CD4-positive, alpha-beta T cell (primary cell): Measurements from ENCODE around the gene ACE2. TPM values are rescaled to one million over a fixed set of nuclear protein-coding genes. Genes with fewer than 3 reads are reported as not detected.

ENCODE experiments used
- ATAC-seq: fragments of 200-7000 bp; cut with Tn5 transposase; one replicate; pipeline ENCODE4 v1.10.0; 2022; ENCODE audit warnings: mild to moderate bottlenecking; ENCODE audit not compliant: poor library complexity
- CTCF ChIA-PET: fragments of 350-600 bp; sonication (Branson Sonifier 250); formaldehyde crosslinking; loops from one replicate; lab custom pipeline; 2021; ENCODE audit warnings: antibody characterized with exemption, inconsistent platforms; lab: Charles Lee
- POLR2A ChIA-PET: fragments of 350-600 bp; sonication (Branson Sonifier 250); formaldehyde crosslinking; loops from one replicate; lab custom pipeline; 2021; ENCODE audit warnings: antibody characterized with exemption, inconsistent platforms; lab: Charles Lee
- DNase-seq, 14 experiments: peaks; one replicate each; pipeline ENCODE4 v3.0.0-alpha.2; 2013 to 2020; ENCODE audit warnings: mixed read lengths in 2 of 14
- H3K27ac ChIP-seq, 2 donors: one replicate each; pipeline versions ENCODE4 v1.5.1 to v1.7.0; 2013; ENCODE audit warnings: low read length in 2 of 2, low read depth in 1 of 2, mild to moderate bottlenecking in 1 of 2
- H3K27me3 ChIP-seq, 2 experiments: 1 replicate in 1 of 2; 2 replicates in 1 of 2; pipeline versions ENCODE4 v1.6.1 to v1.7.0; 2013; ENCODE audit warnings: low read length in 2 of 2, control low read depth in 1 of 2, mild to moderate bottlenecking in 1 of 2, moderate library complexity in 1 of 2; ENCODE audit not compliant: insufficient read depth in 2 of 2, control insufficient read depth in 1 of 2
- H3K36me3 ChIP-seq: one replicate; pipeline ENCODE4 v1.6.1; 2013; ENCODE audit warnings: low read length, control low read depth; ENCODE audit not compliant: insufficient read depth
- H3K4me1 ChIP-seq: one replicate; pipeline ENCODE4 v1.6.1; 2013; ENCODE audit warnings: low read length, control low read depth; ENCODE audit not compliant: insufficient read depth
- H3K4me3 ChIP-seq: one replicate; pipeline ENCODE4 v1.5.1; 2013; ENCODE audit warnings: mild to moderate bottlenecking, low read length, moderate library complexity
- H3K9me3 ChIP-seq, 2 experiments: 1 replicate in 1 of 2; 2 replicates in 1 of 2; pipeline versions ENCODE4 v1.6.1 to v1.7.0; 2013; ENCODE audit warnings: low read length in 2 of 2, mild to moderate bottlenecking in 2 of 2, control low read depth in 1 of 2, moderate library complexity in 1 of 2; ENCODE audit not compliant: control insufficient read depth in 1 of 2, insufficient read depth in 1 of 2
- H3K27ac Mint-ChIP-seq: one replicate; pipeline ENCODE4 v1.8.0; 2020; ENCODE audit warnings: mixed read lengths
- H3K27me3 Mint-ChIP-seq: one replicate; pipeline ENCODE4 v1.8.0; 2021; ENCODE audit warnings: mixed read lengths
- H3K36me3 Mint-ChIP-seq: one replicate; pipeline ENCODE4 v1.8.0; 2021; ENCODE audit warnings: low read depth, mixed read lengths
- H3K4me1 Mint-ChIP-seq: one replicate; pipeline ENCODE4 v1.8.0; 2021; ENCODE audit warnings: low read depth, mixed read lengths
- H3K4me3 Mint-ChIP-seq: one replicate; pipeline ENCODE4 v1.8.0; 2020; ENCODE audit warnings: mild to moderate bottlenecking, mixed read lengths
- H3K9me3 Mint-ChIP-seq: one replicate; pipeline ENCODE4 v1.8.0; 2020; ENCODE audit warnings: mixed read lengths
- intact Hi-C, 2 experiments: fragments of 100-400 bp; cut with DNase I in 1 of 2; cut with micrococcal nuclease in 1 of 2; formaldehyde crosslinking; loops; one replicate each; pipeline versions ENCODE4 v1.15.1 to v1.9.0; 2023 to 2025; cut with DNase I, micrococcal nuclease
- total RNA-seq, 174 experiments: library from RNA in 2 of 174; stranded (reverse) in 2 of 174; gene quantifications; one replicate each; pipeline ENCODE4 v1.2.3 and lab custom pipeline; 2021 to 2026
- TF ChIP-seq, protein P1 (sequence below): fragments of 200-600 bp; IDR thresholded peaks from one replicate; pipeline ENCODE4 v1.8.0; 2022; ENCODE audit warnings: antibody characterized with exemption, mild to moderate bottlenecking

The ACE2 gene
- total RNA-seq, 2 experiments from 2014 or later: not detected

- peaks cover 23% of the 10 kb centered on the region for H3K27me3 Mint-ChIP-seq
- intact Hi-C loops: no loop called here
- H3K9me3 Mint-ChIP-seq: no peaks in the 10 kb centered on the region
- ChIA-PET CTCF (no interaction called here), POLR2A (no interaction called here)
- ATAC-seq (no peak), DNase-seq (no peak)
- H3K9me3 ChIP-seq: no peaks in the 10 kb centered on the region
- TF ChIP-seq, protein P1, sequence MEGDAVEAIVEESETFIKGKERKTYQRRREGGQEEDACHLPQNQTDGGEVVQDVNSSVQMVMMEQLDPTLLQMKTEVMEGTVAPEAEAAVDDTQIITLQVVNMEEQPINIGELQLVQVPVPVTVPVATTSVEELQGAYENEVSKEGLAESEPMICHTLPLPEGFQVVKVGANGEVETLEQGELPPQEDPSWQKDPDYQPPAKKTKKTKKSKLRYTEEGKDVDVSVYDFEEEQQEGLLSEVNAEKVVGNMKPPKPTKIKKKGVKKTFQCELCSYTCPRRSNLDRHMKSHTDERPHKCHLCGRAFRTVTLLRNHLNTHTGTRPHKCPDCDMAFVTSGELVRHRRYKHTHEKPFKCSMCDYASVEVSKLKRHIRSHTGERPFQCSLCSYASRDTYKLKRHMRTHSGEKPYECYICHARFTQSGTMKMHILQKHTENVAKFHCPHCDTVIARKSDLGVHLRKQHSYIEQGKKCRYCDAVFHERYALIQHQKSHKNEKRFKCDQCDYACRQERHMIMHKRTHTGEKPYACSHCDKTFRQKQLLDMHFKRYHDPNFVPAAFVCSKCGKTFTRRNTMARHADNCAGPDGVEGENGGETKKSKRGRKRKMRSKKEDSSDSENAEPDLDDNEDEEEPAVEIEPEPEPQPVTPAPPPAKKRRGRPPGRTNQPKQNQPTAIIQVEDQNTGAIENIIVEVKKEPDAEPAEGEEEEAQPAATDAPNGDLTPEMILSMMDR: no peak
- no peaks in the 10 kb centered on the region for H3K4me1 Mint-ChIP-seq
- H3K36me3 ChIP-seq: no peaks in the 10 kb centered on the region
- H3K27me3 ChIP-seq: no peaks in the 10 kb centered on the region
- H3K4me1 ChIP-seq: no peaks in the 10 kb centered on the region
- no peak overlapping the region for H3K27ac Mint-ChIP-seq
- H3K4me3 ChIP-seq: no peak overlapping the region
- H3K27ac ChIP-seq: no peak overlapping the region
- no peaks in the 10 kb centered on the region for H3K36me3 Mint-ChIP-seq
- H3K4me3 Mint-ChIP-seq: no peak overlapping the region
Observed at GRCh38 chrX:15567886-15568616, 32.7 kb downstream of the ACE2 start.

- no peaks in the 10 kb centered on the region for H3K4me1 Mint-ChIP-seq
- H3K9me3 Mint-ChIP-seq: no peaks in the 10 kb centered on the region
- Histone ChIP-seq H3K27me3 (no peaks in the 10 kb centered on the region), H3K36me3 (no peaks in the 10 kb centered on the region), H3K27ac (no peak overlapping the region), H3K4me1 (no peaks in the 10 kb centered on the region), H3K9me3 (no peaks in the 10 kb centered on the region), H3K4me3 (no peak overlapping the region)
- H3K36me3 Mint-ChIP-seq: no peaks in the 10 kb centered on the region
- TF ChIP-seq, protein P1: no peak
- H3K27me3 Mint-ChIP-seq: peaks cover 23% of the 10 kb centered on the region
- H3K27ac Mint-ChIP-seq: no peak overlapping the region
- intact Hi-C loops: no loop called here
- ATAC-seq (no peak), DNase-seq (no peak)
- ChIA-PET POLR2A (no interaction called here), CTCF (no interaction called here)
- no peak overlapping the region for H3K4me3 Mint-ChIP-seq
Observed at GRCh38 chrX:15567267-15567666, 33.5 kb downstream of the ACE2 start.

DNA sequence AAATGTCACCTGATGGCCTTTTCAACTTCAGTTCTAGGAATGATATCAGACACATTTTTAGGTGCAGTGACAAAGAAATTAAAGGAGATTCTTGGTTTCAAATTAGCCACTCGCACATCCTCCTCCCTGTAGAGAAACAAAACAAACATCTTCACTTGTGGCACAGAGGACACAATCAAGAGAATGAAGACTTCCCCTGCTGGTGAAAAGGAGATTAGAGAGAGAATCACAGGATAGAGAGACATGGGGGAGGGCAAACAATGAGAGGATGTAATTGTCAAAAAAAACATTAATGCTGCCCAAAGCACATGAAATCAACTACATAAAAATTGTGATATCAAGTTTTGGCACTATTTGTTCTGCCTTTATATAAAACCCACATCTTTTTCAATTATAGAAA lies 34.5 kb downstream of the ACE2 start:
- no peak for ATAC-seq
- Mint-ChIP-seq H3K27ac (no peak overlapping the region), H3K4me1 (no peaks in the 10 kb centered on the region), H3K36me3 (no peaks in the 10 kb centered on the region), H3K9me3 (no peaks in the 10 kb centered on the region), H3K27me3 (peaks cover 23% of the 10 kb centered on the region), H3K4me3 (no peak overlapping the region)
- no peaks in the 10 kb centered on the region for H3K4me1 ChIP-seq
- intact Hi-C loops: no loop called here
- TF ChIP-seq, protein P1: no peak
- H3K4me3 ChIP-seq: no peak overlapping the region
- POLR2A ChIA-PET: no interaction called here
- no peaks in the 10 kb centered on the region for H3K36me3 ChIP-seq
- no peak for DNase-seq
- no peaks in the 10 kb centered on the region for H3K9me3 ChIP-seq
- H3K27me3 ChIP-seq: no peaks in the 10 kb centered on the region
- H3K27ac ChIP-seq: no peak overlapping the region
- CTCF ChIA-PET: no interaction called here
